Endothelial cell of coronary artery (primary cell): ENCODE results near the gene TEX14. TPM values are rescaled to one million over a fixed set of nuclear protein-coding genes. Genes with fewer than 3 reads are reported as not detected.

Experiments used
- total RNA-seq: library from RNA; depleted of rRNA; stranded (reverse); fragments of >200 nt; gene quantifications from 2 replicates; pipeline ENCODE4 v1.2.3, GENCODE V29; 2014

The TEX14 gene
- under 0.01 and 0.19 TPM in 2 replicates for total RNA-seq

DNA sequence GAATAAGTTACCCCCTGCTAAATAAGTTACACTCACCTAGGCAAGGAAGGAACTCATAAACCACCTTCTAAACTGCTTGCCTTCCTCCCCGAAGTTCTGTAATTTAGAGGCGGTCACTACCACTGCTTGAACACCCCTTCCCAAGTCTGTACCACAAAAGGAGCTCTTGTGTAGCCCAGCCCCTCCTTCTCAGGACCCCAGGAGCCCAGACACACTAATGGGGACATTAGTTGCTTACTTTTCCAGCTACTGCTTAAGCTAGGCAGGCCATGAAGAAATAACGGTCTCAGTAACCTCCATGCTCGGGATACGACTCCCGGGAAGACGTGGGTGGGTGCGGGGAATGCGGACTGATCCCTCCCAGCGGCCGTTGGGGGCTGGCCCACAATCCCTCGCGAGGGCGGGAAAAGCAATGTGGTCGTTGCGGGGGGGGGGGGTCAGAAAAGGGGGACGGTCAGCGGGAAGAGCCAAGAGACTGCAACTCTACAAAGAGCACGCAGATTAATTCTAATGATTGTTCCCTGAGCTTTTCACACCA, at the start of gene TEX14:
Gene TEX14 (minus strand): TSS at position 345 of the 538 bp plus-strand sequence. CDS start 40,044 bp downstream, outside the sequence.

DNA sequence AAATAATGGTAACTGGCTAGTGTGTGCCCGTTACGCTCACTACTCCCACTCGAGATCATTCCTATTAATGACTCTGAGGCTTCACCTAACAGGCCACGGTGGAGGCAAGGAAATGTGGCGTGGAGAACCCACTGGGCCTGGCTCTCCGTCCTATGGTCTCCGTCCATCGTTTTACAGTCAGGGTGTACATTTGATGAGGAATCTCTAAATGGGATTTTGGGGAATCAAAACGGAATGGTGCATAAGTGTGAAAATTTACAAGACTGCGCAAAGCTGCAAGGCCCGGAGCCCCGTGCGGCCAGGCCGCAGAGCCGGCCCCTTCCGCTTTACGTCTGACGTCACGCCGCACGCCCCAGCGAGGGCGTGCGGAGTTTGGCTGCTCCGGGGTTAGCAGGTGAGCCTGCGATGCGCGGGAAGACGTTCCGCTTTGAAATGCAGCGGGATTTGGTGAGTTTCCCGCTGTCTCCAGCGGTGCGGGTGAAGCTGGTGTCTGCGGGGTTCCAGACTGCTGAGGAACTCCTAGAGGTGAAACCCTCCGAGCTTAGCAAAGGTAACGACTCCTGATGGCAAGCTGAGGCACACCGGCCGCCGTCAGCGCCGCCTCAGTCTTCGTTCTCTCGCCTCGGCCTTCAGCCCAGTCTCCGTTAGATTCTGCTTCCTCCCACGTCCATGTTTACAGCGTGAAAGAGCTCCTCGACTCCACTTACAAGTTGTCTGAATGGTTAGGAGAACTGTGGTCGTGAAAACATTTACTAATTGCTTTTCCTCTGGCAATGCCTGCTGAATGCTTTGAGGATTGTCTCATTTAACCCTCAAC, 602 bp upstream of the TEX14 start, which contains the start of gene RAD51C:
Gene RAD51C (plus strand): TSS at position 364 of the 817 bp plus-strand sequence. CDS start 42 bp downstream, at position 406.

GRCh38 chr17:58513965-58514769, 177.7 kb downstream of the TEX14 start, which contains the start of gene MTMR4:
MTMR4 (minus strand) TSS chr17:58514638; CDS start chr17:58514407, 231 bp downstream.

Other genes starting within 250 kb of the TEX14 start
- under 0.01 TPM in 1 of 2 replicates, not detected in the other for gene HSF5, start 203.6 kb downstream of the TEX14 start, total RNA-seq
- 33.7 and 36.7 TPM in 2 replicates for gene MTMR4, start 177.4 kb downstream of the TEX14 start, total RNA-seq
- 24.9 and 26.2 TPM in 2 replicates for gene RAD51C, start 557 bp upstream of the TEX14 start, total RNA-seq
- 0.09 TPM in 1 of 2 replicates, not detected in the other for gene PPM1E, start 63.8 kb upstream of the TEX14 start, total RNA-seq